ENCODE measurements around the gene SLC50A1.
"Not testable (repeated sequence)": the region's sequence is repeated elsewhere in the genome, so short reads cannot be mapped to it uniquely, and the experiment has no call there.

SLC50A1 gene

GRCh38 chr1:155134322-155134721 is 1.3 kb upstream of the SLC50A1 start:
- in situ Hi-C loops (cut with HindIII; ENCODE audit: low sequenced_read_pairs): no loop called here

DNA sequence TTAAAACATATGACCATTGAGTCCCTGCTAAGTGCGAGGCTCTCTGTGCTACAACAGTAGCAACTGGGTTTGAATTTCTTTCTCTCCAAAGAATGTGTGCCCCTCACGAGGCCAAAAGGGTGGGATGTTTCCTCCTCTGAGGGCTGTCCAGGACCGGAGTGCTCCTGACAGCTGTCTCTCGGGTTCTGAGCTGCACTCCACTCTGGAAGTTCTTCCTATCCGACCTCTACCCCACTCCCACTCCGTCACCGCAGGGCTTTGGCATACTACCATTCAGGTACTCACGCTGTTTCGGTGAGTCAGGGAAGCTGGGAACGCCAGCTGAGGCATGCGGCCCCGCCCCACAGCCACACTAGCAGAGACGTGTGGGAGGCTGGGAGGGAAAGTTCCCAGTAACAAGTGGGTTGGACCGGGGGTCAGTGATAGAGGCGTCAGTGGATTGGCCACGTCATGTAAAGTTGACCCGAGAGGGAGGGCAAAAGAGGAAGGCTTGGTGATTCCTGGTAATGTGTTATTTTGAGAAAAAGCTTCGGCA is 705 bp upstream of the SLC50A1 start:
- in situ Hi-C loops (cut with HindIII; ENCODE audit: low sequenced_read_pairs): loop anchor here (5.0 kb wide), 1 partner anchor 47 kb away; no protein-coding TSS in a partner anchor

DNA sequence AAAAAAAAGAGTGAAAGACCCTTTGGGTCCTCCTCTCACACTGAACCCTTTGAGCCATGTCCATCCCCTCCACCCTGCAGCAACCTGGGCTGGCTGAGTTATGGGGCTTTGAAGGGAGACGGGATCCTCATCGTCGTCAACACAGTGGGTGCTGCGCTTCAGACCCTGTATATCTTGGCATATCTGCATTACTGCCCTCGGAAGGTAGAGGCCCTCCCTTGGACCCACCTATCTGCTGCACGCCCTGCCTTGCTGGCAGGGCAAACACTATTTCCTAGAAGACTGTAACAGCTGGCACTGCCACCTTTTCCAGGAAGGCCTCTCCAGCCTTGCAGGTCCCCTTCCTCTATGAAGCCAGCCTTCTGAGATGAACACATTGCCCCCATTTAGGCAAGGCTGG is 1.1 kb downstream of the SLC50A1 start:
- in situ Hi-C loops (cut with HindIII; ENCODE audit: low sequenced_read_pairs): loop anchor here (5.0 kb wide), 1 partner anchor 46 kb away; no protein-coding TSS in a partner anchor

DNA sequence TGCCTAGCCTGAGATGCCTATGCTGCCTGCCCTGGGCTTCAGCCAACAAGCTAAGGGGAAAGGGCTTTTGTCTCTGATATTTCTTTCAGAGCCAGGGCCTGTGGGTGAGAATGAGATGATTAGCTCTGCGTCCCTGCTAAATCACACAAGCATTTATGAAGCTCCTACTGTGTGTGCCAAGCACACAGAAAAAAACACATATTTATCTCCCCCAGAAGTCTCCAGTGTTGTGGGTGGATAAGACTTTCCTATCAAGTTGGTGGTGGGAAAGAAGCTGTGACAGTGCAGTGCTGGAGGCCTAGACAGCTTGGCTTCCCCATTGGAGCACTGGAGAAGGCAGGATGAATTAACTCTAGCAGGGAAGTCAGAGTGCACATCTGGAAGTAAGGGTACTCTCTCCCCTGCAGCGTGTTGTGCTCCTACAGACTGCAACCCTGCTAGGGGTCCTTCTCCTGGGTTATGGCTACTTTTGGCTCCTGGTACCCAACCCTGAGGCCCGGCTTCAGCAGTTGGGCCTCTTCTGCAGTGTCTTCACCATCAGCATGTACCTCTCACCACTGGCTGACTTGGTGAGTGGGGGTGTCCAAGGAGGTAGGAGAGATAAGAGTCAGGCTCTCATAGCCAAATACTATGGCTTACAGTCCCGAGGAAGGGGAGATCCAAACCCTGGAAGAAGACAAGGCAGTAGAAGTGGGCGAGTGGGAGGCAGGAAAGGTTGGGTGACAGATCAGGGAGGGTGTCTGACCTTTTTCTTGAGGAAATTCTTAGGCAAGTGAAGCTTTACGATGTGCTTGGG is 1.7 kb downstream of the SLC50A1 start:
- in situ Hi-C loops (cut with HindIII; ENCODE audit: low sequenced_read_pairs): loop anchor here (5.0 kb wide), 1 partner anchor 45 kb away; no protein-coding TSS in a partner anchor

GRCh38 chr1:155139895-155140629 is 4.4 kb downstream of the SLC50A1 start, which contains the start of gene DPM3:
DPM3 (minus strand) TSS chr1:155140531; CDS start chr1:155140240, 291 bp downstream.
- in situ Hi-C loops (cut with HindIII; ENCODE audit: low sequenced_read_pairs): loop anchor here (5.0 kb wide), 1 partner anchor 42 kb away; no protein-coding TSS in a partner anchor

DNA sequence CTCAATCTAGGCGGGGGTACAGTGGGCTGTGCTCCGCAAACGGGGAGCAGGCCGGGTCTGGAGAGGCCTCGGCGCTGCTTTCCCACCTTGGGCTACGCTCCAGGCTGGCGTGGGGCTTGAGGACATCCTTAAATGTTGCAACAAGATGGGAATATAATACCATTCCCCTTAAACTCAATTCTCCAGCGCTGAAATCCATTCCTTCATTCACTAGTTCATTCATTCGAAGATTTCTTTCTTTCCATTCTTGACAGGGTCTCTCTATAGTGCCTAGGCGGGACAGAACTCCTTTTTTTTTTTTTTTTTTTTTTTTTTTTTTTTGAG is 4.9 kb downstream of the SLC50A1 start:
- in situ Hi-C loops (cut with HindIII; ENCODE audit: low sequenced_read_pairs): no loop called here

DNA sequence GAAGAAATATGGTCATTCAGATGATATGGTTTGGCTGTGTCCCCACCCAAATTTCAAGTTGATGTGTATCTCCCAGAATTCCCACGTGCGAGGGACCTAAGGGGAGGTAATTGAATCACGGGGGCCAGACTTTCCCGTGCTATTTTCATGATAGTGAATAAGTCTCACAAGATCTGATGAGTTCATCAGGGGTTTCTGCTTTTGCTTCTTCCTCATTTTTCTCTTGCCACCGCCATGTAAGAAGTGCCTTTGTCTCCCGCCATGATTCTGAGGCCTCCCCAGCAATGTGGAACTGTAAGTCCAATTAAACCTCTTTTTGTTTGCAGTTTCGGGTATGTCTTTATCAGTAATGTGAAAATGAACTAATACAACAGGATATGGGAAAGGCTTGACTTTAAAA is 6.1 kb downstream of the SLC50A1 start:
- in situ Hi-C loops (cut with HindIII; ENCODE audit: low sequenced_read_pairs): no loop called here

DNA sequence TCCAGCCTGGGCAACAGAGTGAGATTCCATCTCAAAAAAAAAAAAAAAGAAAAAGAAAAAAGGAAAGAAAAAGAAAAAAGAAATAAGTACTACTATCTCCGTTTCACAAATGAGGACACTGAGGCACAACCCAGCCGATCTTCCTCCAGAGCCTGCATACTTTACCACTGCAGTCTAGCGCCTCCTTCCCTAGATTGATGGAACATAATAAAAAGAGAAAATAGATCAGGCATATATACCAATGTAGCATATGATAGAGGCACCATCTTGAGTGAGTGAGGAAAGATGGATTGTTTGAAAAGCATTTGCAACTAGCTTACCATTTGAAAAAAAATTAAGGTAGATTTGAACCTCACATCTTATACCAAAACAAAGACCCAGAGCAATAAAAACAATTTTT is 9.8 kb downstream of the SLC50A1 start:
- in situ Hi-C loops (cut with HindIII; ENCODE audit: low sequenced_read_pairs): no loop called here

- in situ Hi-C loops (cut with HindIII; ENCODE audit: low sequenced_read_pairs): not testable (repeated sequence)
These were observed 20.5 kb downstream of the SLC50A1 start for GRCh38 chr1:155155996-155156643.

- in situ Hi-C loops (cut with HindIII; ENCODE audit: low sequenced_read_pairs): no loop called here
These were observed 23.3 kb downstream of the SLC50A1 start for GRCh38 chr1:155158991-155159390.

DNA sequence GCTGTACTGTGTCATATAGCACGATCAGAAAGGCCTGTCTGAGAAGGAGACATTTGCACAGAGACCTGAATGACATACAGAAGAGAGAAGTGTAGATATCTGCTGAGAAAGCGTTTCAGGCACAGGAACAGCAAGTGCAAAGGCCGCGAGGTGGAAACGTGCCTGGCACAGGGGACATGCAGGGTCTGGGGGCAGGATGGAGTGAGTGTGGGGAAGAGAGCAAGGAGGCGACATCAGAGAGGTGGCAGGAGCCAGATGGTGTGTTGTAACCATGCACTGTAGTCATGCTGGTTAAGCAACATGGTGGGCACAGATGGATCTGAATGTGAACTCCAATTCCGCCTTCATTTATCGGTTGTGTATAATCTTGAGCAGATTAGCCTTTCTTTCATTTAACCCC is 24.5 kb downstream of the SLC50A1 start:
- in situ Hi-C loops (cut with HindIII; ENCODE audit: low sequenced_read_pairs): no loop called here

- in situ Hi-C loops (cut with HindIII; ENCODE audit: low sequenced_read_pairs): not testable (repeated sequence)
These were observed 27.0 kb downstream of the SLC50A1 start for GRCh38 chr1:155162631-155163030.

DNA sequence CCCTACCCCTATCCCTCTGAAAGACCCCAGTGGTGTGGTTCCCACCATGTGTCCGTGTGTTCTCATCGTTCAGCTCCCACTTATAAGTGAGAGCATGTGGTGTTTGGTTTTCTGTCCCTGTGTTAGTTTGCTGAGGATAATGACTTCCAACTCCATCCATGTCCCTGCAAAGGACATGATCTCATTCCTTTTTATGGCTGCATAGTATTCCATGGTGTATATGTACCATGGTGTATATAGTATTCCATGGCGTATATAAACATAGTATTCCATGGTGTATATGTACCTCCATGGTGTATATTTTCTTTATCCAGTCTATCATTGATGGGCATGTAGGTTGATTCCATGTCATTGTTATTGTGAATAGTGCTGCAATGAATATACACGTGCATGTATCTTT is 28.1 kb downstream of the SLC50A1 start:
- in situ Hi-C loops (cut with HindIII; ENCODE audit: low sequenced_read_pairs): not testable (repeated sequence)

DNA sequence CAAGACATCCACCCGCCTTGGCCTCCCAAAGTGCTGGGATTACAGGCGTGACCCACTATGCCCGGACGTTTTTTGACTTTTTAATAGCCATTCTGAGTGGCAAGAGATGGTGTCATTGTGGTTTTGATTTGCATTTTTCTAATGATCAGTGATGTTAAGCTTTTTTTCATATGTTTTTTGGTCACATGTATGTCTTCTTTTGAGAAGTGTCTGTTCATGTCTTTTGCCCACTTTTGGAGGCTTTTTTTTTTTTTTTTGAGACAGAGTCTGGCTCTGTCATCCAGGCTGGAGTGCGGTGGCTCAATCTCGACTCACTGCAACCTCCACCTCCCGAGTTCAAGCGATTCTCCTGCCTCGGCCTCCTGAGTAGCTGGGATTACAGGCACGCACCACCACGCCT is 29.0 kb downstream of the SLC50A1 start:
- in situ Hi-C loops (cut with HindIII; ENCODE audit: low sequenced_read_pairs): loop anchor here (5.0 kb wide), 1 partner anchor 67 kb away; no protein-coding TSS in a partner anchor

GRCh38 chr1:155166051-155166470 is 30.4 kb downstream of the SLC50A1 start:
- in situ Hi-C loops (cut with HindIII; ENCODE audit: low sequenced_read_pairs): loop anchor here (5.0 kb wide), 1 partner anchor 69 kb away; no protein-coding TSS in a partner anchor

DNA sequence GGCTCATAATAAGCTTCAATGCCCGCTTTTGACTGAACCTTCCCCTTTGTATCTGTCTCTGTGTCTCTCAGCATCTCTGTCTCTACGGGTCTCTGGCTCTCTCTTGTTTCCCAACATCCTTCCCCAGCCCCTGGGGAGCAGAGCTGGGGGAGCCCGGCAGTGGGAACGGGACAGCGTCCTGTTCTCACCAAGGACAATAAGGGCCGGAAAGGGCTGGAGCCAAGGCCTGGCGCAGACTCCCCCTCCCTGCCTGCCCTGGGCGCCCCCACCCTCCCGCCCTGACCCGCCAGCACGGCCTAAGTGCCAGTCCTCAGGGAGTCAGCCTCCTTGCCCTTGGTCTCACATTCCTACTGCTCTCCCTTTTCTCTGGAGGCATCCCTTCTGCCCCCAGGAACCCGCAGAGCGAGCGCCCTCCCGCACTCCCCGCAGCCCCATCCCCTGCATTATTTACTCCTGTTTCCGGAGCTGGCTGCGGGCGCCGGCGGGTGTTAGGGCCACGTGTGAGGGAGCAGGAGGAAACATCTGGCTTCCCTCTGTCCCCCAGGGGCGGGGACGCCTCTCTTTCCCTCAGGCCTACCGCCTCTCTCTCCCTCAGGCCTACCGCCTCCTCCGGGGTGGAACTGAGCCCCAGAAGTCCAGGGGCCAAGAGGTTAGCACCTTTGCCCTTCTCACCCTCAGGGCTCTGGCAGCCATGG is 31.0 kb downstream of the SLC50A1 start:
- in situ Hi-C loops (cut with HindIII; ENCODE audit: low sequenced_read_pairs): loop anchor here (5.0 kb wide), 1 partner anchor 69 kb away; no protein-coding TSS in a partner anchor

DNA sequence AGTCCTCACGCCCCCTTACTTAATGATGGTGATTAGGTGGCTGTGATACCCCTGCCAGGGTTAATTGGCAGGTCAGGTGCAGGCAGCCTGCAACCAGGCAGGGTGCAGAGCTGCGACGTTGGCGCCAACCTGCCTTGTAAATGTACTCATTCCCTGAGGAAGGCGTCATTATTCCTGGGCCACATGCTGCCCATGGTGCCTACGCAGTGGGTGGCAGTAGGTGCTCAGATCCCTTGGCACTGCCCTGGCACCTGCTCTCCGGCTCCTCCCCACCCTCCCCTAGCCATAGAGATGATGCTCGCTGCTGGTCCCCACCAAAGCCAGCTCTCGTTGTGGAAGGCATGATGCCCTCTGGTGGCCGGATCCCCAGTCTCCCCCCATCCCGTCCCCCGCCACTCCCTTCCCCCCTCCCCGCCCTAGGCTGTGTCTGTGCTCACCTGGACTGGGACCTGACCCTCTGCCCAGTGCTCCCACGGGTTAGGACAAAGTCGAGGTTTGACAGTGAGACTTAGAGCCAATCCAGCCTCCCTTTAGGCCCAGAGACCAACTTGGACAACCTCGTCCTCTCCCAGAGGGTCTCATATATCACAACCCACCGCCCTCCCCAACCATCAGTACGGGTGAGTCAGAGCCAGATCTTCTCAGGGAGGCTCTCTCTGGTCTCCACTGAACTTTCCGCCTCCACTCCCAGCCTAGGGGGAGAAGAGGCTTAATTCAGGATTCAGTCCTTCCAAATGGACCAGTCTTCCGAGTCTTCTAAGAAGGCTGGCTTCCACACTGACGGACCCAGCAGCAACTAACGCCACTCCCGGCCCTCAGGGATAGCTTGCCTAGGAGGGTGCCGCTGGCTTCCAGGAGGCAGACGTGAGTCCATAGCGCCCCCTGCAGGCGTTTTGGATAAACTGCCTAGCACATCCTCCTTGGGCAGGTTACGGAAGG is 31.8 kb downstream of the SLC50A1 start:
- in situ Hi-C loops (cut with HindIII; ENCODE audit: low sequenced_read_pairs): loop anchor here (5.0 kb wide), 1 partner anchor 70 kb away; no protein-coding TSS in a partner anchor

DNA sequence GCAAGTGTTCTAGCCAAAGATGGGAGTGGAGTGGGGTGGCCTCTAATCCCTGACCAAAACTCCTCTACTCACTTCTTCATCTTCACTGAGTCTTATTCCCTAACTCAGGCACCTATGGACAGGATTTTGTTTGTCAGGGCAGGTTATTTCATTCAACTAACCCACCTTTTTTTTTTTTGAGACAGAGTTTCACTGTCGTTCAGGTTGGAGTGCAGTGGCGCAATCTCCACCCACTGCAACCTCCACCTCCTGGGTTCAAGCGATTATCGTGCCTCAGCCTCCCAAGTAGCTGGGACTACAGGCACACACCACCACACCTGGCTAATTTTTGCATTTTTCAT is 32.4 kb downstream of the SLC50A1 start:
- in situ Hi-C loops (cut with HindIII; ENCODE audit: low sequenced_read_pairs): loop anchor here (5.0 kb wide), 1 partner anchor 71 kb away; no protein-coding TSS in a partner anchor

All from endothelial cell of hepatic sinusoid (primary cell).